Spleen (tissue), 11 donors: ENCODE results near the gene COL1A1. TPM values are rescaled to one million over a fixed set of nuclear protein-coding genes. Genes with fewer than 3 reads are reported as not detected.

Experiments used
- DNase-seq: peaks from one replicate; pipeline ENCODE4 v3.0.0-alpha.2; 2020
- H3K27ac ChIP-seq, 8 donors: fragments of 200-600 bp; sonication (generic) in 7 of 8; 1 replicate in 4 of 8; 2 replicates in 4 of 8; pipeline versions ENCODE4 v1.5.0 to v1.8.0; 2016 to 2021; ENCODE audit warnings: inconsistent platforms in 4 of 8, mild to moderate bottlenecking in 4 of 8, moderate library complexity in 1 of 8
- H3K27me3 ChIP-seq, 7 donors: fragments of 200-600 bp; sonication (generic) in 6 of 7; replicated peaks in 1 of 7; 1 replicate in 4 of 7; 2 replicates in 3 of 7; pipeline versions ENCODE4 v1.5.0 to v1.8.0; 2016 to 2021; ENCODE audit warnings: inconsistent platforms in 3 of 7, mild to moderate bottlenecking in 1 of 7
- H3K36me3 ChIP-seq, 6 donors: fragments of 200-600 bp; sonication (generic) in 5 of 6; 1 replicate in 4 of 6; 2 replicates in 2 of 6; pipeline versions ENCODE4 v1.5.0 to v1.8.0; 2016 to 2021; ENCODE audit warnings: inconsistent platforms in 2 of 6
- H3K4me1 ChIP-seq, 6 donors: fragments of 200-600 bp; sonication (generic) in 5 of 6; 1 replicate in 3 of 6; 2 replicates in 3 of 6; pipeline versions ENCODE4 v1.5.0 to v1.8.0; 2016 to 2021; ENCODE audit warnings: inconsistent platforms in 3 of 6
- H3K4me3 ChIP-seq, 8 donors: fragments of 200-600 bp; sonication (generic) in 7 of 8; 1 replicate in 4 of 8; 2 replicates in 4 of 8; pipeline versions ENCODE4 v1.5.0 to v1.8.0; 2016 to 2021; ENCODE audit warnings: inconsistent platforms in 4 of 8, mild to moderate bottlenecking in 4 of 8, moderate library complexity in 2 of 8
- H3K9me3 ChIP-seq, 8 donors: fragments of 200-600 bp; sonication (generic) in 7 of 8; 1 replicate in 4 of 8; 2 replicates in 4 of 8; pipeline versions ENCODE4 v1.5.0 to v1.8.0; 2016 to 2021; ENCODE audit warnings: inconsistent platforms in 4 of 8
- POLR2A ChIP-seq, 3 donors: fragments of 450-650 bp; IDR thresholded peaks; one replicate each; pipeline ENCODE4 v1.5.1; 2017; ENCODE audit warnings: antibody characterized with exemption in 3 of 3, mild to moderate bottlenecking in 1 of 3
- POLR2AphosphoS5 ChIP-seq, 3 donors: sonication (generic); formaldehyde crosslinking; IDR thresholded peaks; one replicate each; pipeline ENCODE4 v1.5.1; 2017; ENCODE audit warnings: antibody characterized with exemption in 3 of 3
- WGBS, 5 donors: extraction: QIAGEN DNeasy Blood & Tissue Kit in 3 of 5; methylation state at CpG; one replicate each; pipeline versions ENCODE4 v1.1.5 to v1.1.7; 2013 to 2018; 5-methylcytosine and 5-hydroxymethylcytosine counted together
- intact Hi-C: fragments of 100-400 bp; cut with DNase I; formaldehyde crosslinking; loops from one replicate; pipeline ENCODE4 v1.15.0; 2023; ENCODE audit warnings: low total_unique reads
- polyA plus RNA-seq, 3 donors: library from polyadenylated mRNA; stranded (reverse); fragments of 200-250 nt; gene quantifications; one replicate each; pipeline ENCODE4 v1.2.1, GENCODE V29; 2013
- total RNA-seq, 7 donors: library from RNA; depleted of rRNA in 3 of 7; stranded (reverse); fragments of >200 nt in 3 of 7; fragmentation: NEBNext Ultra II Directional in 4 of 7; extraction: Animal tissue kit (Norgen Biotek cat#: 25700) in 4 of 7; gene quantifications; one replicate each; pipeline versions ENCODE4 v1.1.0 to v1.2.1, GENCODE V29; 2016 to 2021
- TF ChIP-seq, protein P1 (sequence below), 11 experiments: fragments of 200-600 bp in 7 of 11; fragments of 450-650 bp in 4 of 11; sonication (generic) in 4 of 11; IDR thresholded peaks in 8 of 11; conservative IDR thresholded peaks in 3 of 11; 1 replicate in 7 of 11; 2 replicates in 4 of 11; pipeline versions ENCODE4 v1.4.0 to v1.8.0; 2016 to 2021; ENCODE audit warnings: antibody characterized with exemption in 11 of 11, inconsistent platforms in 4 of 11, mild to moderate bottlenecking in 1 of 11
- donor health status: healthy with polysubstance abuse.
- donor health status: DM: no; HTN: no; CAD: no; lungs with moderate emphysema.
- donor health status: DM: no; HTN: no; CAD: no.
- donor health status: Bipolar disorder and iron deficiency.
- donor health status: healthy.
- donor health status: DM: no; HTN: no; CAD: no.
- donor health status: DM: yes; HTN: yes; CAD: no.

COL1A1 gene
- total and polyA plus RNA-seq, 10 donors, result 7.1 to 458 (median 46.9) TPM

GRCh38 chr17:50141026-50141744 lies 60.2 kb downstream of the COL1A1 start:
- Histone ChIP-seq H3K27me3 (no peaks in the 10 kb centered on the region), H3K9me3 (no peaks in the 10 kb centered on the region), H3K27ac (peak overlapping the region in 7 of 8 donors; percentile 5 to 75 (median 54)), H3K4me3 (peak overlapping the region in 1 of 8 donors; percentile 33), H3K4me1 (peaks cover 44 to 79% (median 71%) of the 10 kb centered on the region in 6 donors), H3K36me3 (peaks cover 3 to 100% (median 87%) of the 10 kb centered on the region in 6 donors)
- DNase-seq, result no peak
- 83 to 91% (median 85%) methylated on average over 6 to 16 of the region's 16 CpGs for WGBS, 5 donors
- intact Hi-C loops, result no loop called here
- TF ChIP-seq POLR2AphosphoS5 (IDR thresholded peaks at IDR 0.05), result peak in 1 of 3 donors; percentile 34
- TF ChIP-seq POLR2A (IDR thresholded peaks at IDR 0.05), result no peak
- TF ChIP-seq, protein P1, sequence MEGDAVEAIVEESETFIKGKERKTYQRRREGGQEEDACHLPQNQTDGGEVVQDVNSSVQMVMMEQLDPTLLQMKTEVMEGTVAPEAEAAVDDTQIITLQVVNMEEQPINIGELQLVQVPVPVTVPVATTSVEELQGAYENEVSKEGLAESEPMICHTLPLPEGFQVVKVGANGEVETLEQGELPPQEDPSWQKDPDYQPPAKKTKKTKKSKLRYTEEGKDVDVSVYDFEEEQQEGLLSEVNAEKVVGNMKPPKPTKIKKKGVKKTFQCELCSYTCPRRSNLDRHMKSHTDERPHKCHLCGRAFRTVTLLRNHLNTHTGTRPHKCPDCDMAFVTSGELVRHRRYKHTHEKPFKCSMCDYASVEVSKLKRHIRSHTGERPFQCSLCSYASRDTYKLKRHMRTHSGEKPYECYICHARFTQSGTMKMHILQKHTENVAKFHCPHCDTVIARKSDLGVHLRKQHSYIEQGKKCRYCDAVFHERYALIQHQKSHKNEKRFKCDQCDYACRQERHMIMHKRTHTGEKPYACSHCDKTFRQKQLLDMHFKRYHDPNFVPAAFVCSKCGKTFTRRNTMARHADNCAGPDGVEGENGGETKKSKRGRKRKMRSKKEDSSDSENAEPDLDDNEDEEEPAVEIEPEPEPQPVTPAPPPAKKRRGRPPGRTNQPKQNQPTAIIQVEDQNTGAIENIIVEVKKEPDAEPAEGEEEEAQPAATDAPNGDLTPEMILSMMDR (IDR thresholded peaks at IDR 0.05 in 8 of 11, conservative IDR thresholded peaks at IDR 0.05 in 3 of 11), result no peak

- Histone ChIP-seq H3K4me3 (peak overlapping the region in 3 of 8 donors; percentile 2 to 33 (median 7)), H3K27me3 (no peaks in the 10 kb centered on the region), H3K36me3 (peaks cover 3 to 100% (median 97%) of the 10 kb centered on the region in 6 donors), H3K4me1 (peaks cover 35 to 69% (median 61%) of the 10 kb centered on the region in 6 donors), H3K9me3 (no peaks in the 10 kb centered on the region), H3K27ac (peak overlapping the region; percentile 2 to 75 (median 54))
- intact Hi-C loops, result no loop called here
- TF ChIP-seq, protein P1 (IDR thresholded peaks at IDR 0.05 in 8 of 11, conservative IDR thresholded peaks at IDR 0.05 in 3 of 11), result peak; percentile 90 to 98 (median 96)
- peak; percentile 51 to 74 (median 55) for TF ChIP-seq POLR2AphosphoS5 (IDR thresholded peaks at IDR 0.05)
- TF ChIP-seq POLR2A (IDR thresholded peaks at IDR 0.05), result no peak
- 23 to 33% (median 25%) methylated on average over 19 of the region's 19 CpGs for WGBS, 5 donors
- peak; percentile 95 for DNase-seq
These were observed 61.2 kb downstream of the COL1A1 start for GRCh38 chr17:50139950-50140885.

GRCh38 chr17:50139185-50139783 lies 62.1 kb downstream of the COL1A1 start:
- DNase-seq, result no peak
- H3K27ac ChIP-seq, result peak overlapping the region in 4 of 8 donors; percentile 24 to 75 (median 60)
- no peaks in the 10 kb centered on the region for H3K27me3 ChIP-seq
- WGBS, 5 donors, result 83 to 91% (median 87%) methylated on average over 15 of the region's 15 CpGs
- intact Hi-C loops, result no loop called here
- no peak for TF ChIP-seq POLR2A (IDR thresholded peaks at IDR 0.05)
- TF ChIP-seq, protein P1 (IDR thresholded peaks at IDR 0.05 in 8 of 11, conservative IDR thresholded peaks at IDR 0.05 in 3 of 11), result no peak
- peak in 2 of 3 donors; percentile 11 to 59 for TF ChIP-seq POLR2AphosphoS5 (IDR thresholded peaks at IDR 0.05)
- peaks cover 6 to 100% (median 97%) of the 10 kb centered on the region in 6 donors for H3K36me3 ChIP-seq
- H3K4me1 ChIP-seq, result peaks cover 28 to 65% (median 52%) of the 10 kb centered on the region in 6 donors
- peak overlapping the region in 1 of 8 donors; percentile 2 for H3K4me3 ChIP-seq
- no peaks in the 10 kb centered on the region for H3K9me3 ChIP-seq
